HG03571 (cell line): ENCODE measurements around the gene SIGLEC12.
"Not testable (repeated sequence)": the region's sequence is repeated elsewhere in the genome, so short reads cannot be mapped to it uniquely, and the experiment has no call there.

Experiments
- ATAC-seq: cut with Tn5 transposase; IDR thresholded peaks from one replicate; pipeline ENCODE4 v1.9.1; 2021; ENCODE audit not compliant: unreplicated experiment

Gene SIGLEC12

GRCh38 chr19:51460164-51460992, 41.2 kb downstream of the SIGLEC12 start:
- ATAC-seq, result no peak

- no peak for ATAC-seq
These were observed 42.6 kb downstream of the SIGLEC12 start for GRCh38 chr19:51458899-51459505.

GRCh38 chr19:51458051-51458645, 43.5 kb downstream of the SIGLEC12 start, which contains the start of gene SIGLEC8:
SIGLEC8 (minus strand) TSS chr19:51458454; CDS start chr19:51458387, 67 bp downstream.
- no peak for ATAC-seq

- ATAC-seq, result no peak
These were observed 44.1 kb downstream of the SIGLEC12 start for GRCh38 chr19:51457351-51458013.

GRCh38 chr19:51456541-51457290, 44.9 kb downstream of the SIGLEC12 start:
- no peak for ATAC-seq

GRCh38 chr19:51450730-51451307, 50.8 kb downstream of the SIGLEC12 start:
- ATAC-seq, result no peak

- no peak for ATAC-seq
These were observed 53.1 kb downstream of the SIGLEC12 start for GRCh38 chr19:51448411-51449016.

- no peak for ATAC-seq
These were observed 53.6 kb downstream of the SIGLEC12 start for GRCh38 chr19:51448011-51448410.

GRCh38 chr19:51447510-51447909, 54.1 kb downstream of the SIGLEC12 start:
- not testable (repeated sequence) for ATAC-seq

- ATAC-seq, result peak; percentile 88
These were observed 59.9 kb downstream of the SIGLEC12 start for GRCh38 chr19:51441410-51442390.
